Prostate gland (tissue), 2 donors: ENCODE data around the gene PCBP4. TPM values are rescaled to one million over a fixed set of nuclear protein-coding genes. Genes with fewer than 3 reads are reported as not detected.

Experiments
- DNase-seq: peaks from one replicate; pipeline ENCODE4 v3.0.0-alpha.2; 2019; ENCODE audit warnings: low spot score
- H3K27ac ChIP-seq, 2 donors: fragments of 200-600 bp; sonication (generic); 2 replicates each; pipeline ENCODE4 v1.5.1; 2017 to 2019
- H3K27me3 ChIP-seq: fragments of 200-600 bp; sonication (generic); replicated peaks from 2 replicates; pipeline ENCODE4 v1.5.1; 2019; ENCODE audit not compliant: insufficient read depth
- H3K36me3 ChIP-seq, 2 donors: fragments of 200-600 bp; sonication (generic); 1 replicate in 1 of 2; 2 replicates in 1 of 2; pipeline versions ENCODE4 v1.5.1 to v1.8.1; 2017 to 2019
- H3K4me1 ChIP-seq: fragments of 200-600 bp; sonication (generic); replicated peaks from 2 replicates; pipeline ENCODE4 v1.5.1; 2019
- H3K4me3 ChIP-seq, 2 donors: fragments of 200-600 bp; sonication (generic); 2 replicates each; pipeline ENCODE4 v1.5.1; 2017 to 2019
- H3K9me3 ChIP-seq: fragments of 200-600 bp; sonication (generic); 2 replicates; pipeline ENCODE4 v1.5.1; 2017
- CTCF ChIP-seq, 4 experiments: fragments of 200-600 bp in 2 of 4; fragments of 450-650 bp in 2 of 4; sonication (generic) in 2 of 4; IDR thresholded peaks; 1 replicate in 3 of 4; 2 replicates in 1 of 4; pipeline ENCODE4 v1.5.1; 2016 to 2019; ENCODE audit warnings: antibody characterized with exemption in 4 of 4, mild to moderate bottlenecking in 2 of 4, moderate library complexity in 2 of 4
- POLR2A ChIP-seq: fragments of 450-650 bp; IDR thresholded peaks from one replicate; pipeline ENCODE4 v1.6.1; 2016; ENCODE audit warnings: antibody characterized with exemption, mild to moderate bottlenecking
- POLR2AphosphoS5 ChIP-seq: sonication (generic); formaldehyde crosslinking; IDR thresholded peaks from one replicate; pipeline ENCODE4 v1.6.1; 2017; ENCODE audit warnings: antibody characterized with exemption
- WGBS: methylation state at CpG from one replicate; pipeline ENCODE4 v1.1.5; 2018; 5-methylcytosine and 5-hydroxymethylcytosine counted together
- intact Hi-C: fragments of 100-400 bp; cut with DNase I; formaldehyde crosslinking; loops from one replicate; pipeline ENCODE4 v1.14.2; 2022
- total RNA-seq, 2 donors: library from RNA; depleted of rRNA; stranded (reverse); fragments of >200 nt; gene quantifications; one replicate each; pipeline ENCODE4 v1.1.0, GENCODE V29; 2016

The PCBP4 gene
- total RNA-seq = 10 to 100 TPM; 74.0 to 74.1 TPM

DNA sequence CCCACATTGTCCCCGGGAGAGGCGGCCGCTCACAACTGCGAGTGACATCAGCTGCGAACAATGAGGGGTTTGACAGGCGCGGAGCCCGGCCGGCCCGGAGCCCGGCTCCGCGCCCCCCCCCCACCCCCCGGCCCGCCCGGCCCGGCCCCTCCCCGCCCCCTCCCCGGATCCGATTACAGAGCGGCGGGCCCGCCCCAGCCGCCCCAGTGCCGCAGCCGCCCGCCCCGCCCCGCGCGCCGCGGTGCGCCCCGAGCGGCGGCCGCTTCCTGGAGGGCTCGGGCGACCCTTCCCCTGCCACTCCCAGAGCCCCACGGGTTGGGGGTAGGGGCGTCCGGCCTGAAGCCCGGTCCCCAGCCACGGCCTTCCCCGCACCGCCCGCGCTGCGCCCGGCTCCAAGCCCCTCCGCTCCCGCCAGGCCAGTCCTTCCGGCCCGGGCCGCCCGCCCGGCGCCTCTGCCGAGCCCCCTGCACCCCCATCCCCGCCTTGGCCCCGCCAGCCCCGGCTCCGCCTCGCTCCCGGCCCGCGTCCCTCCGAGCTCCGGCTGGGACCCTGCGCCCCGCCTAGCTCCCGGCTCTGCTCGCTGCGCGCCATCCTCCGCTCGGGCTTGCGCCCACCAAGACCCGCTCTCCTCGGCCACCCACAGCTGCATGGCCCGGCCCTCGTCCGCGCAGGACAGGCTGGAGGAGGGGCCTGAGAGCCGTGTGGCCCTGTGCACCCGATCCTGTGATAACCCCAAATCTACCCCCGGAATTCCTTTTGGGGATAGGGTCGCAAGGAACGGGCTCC, at the start of gene PCBP4:
Gene PCBP4 (minus strand): TSS at position 71 of the 786 bp plus-strand sequence. CDS start 6,214 bp downstream, outside the sequence.
- TF ChIP-seq POLR2AphosphoS5 (no peak), POLR2A (peak; percentile 46)
- no peaks in the 10 kb centered on the region for H3K9me3 ChIP-seq
- intact Hi-C loops = no loop called here
- peaks cover 10% of the 10 kb centered on the region for H3K4me1 ChIP-seq
- WGBS = 0% methylated on average over 37 of the region's 90 CpGs
- H3K27ac ChIP-seq = peak within 1 kb of the TSS; percentile 84 to 93
- peak within 1 kb of the TSS; percentile 63 to 83 for H3K4me3 ChIP-seq
- H3K36me3 ChIP-seq = no peaks in the 10 kb centered on the region
- peak; percentile 69 for DNase-seq
- H3K27me3 ChIP-seq = no peaks in the 10 kb centered on the region

DNA sequence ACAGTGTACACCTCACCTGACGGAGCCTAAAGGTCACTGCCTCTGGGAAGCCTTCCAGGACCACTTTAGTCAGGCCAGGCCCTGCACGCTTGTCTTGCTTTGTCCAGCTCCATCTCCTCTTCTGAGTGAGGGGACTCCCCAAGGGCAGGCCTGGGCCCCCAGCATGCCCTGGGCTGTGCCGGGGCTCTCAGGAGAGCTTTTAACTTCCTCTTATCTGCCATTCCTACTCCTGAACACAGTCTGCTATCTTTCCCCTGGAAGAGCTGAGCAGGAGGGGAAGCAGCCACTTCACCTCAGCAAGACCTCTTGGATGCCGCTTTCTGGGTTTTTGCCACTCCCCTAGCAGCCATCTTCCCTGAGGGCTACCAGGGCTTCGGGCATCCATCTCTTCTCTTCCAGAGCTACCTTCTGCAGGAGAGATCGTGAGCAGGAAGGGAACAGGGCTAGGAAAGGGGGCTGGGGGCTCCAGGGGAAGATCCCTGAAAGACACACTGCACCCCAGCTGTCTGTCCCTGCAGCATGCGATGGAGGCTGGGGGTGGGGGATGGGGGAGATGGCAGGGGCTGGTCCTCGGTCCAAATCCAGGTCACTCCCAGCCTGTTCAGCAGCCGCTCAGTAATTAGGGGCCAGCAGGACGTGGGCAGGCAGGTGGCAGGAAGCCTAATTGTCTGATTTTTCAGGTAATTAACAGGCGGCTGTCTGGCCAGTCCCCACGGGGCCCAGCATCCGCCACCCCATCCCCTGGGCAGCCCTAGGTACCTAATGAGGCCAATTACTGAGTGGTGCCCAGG, 48.4 kb upstream of the PCBP4 start:
- H3K27me3 ChIP-seq = no peaks in the 10 kb centered on the region
- intact Hi-C loops = loop anchor here (5.0 kb wide), 1 partner anchor 37 kb away; no protein-coding TSS in a partner anchor
- no peak overlapping the region for H3K4me3 ChIP-seq
- H3K36me3 ChIP-seq = no peaks in the 10 kb centered on the region
- WGBS = 89% methylated on average over 13 of the region's 13 CpGs
- no peaks in the 10 kb centered on the region for H3K4me1 ChIP-seq
- TF ChIP-seq POLR2AphosphoS5 (no peak), POLR2A (no peak), CTCF (IDR thresholded peaks at IDR 0.05) (no peak)
- H3K9me3 ChIP-seq = no peaks in the 10 kb centered on the region
- H3K27ac ChIP-seq = no peak overlapping the region
- DNase-seq = no peak

DNA sequence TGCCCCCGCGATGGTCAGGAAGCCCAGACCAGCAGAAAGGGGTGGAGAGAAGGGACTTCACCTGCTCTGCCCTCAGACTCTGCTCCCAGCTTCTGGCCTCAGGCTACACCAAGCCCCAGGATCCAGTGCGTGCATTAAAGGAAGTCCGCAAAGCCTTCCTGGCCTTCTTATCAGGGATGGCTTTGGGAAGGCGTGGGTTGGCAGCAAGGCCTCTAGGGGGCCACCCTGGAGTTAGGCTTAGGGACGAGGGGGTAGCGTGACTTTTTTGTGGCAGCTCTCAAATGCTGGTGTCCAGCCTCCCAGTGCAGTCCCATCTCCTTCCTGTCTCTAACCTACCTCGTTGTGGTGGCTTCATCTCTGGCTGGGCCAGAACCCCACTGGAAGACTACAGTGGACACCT, 47.4 kb upstream of the PCBP4 start:
- no peaks in the 10 kb centered on the region for H3K9me3 ChIP-seq
- intact Hi-C loops = loop anchor here (5.0 kb wide), 1 partner anchor 38 kb away; no protein-coding TSS in a partner anchor
- no peaks in the 10 kb centered on the region for H3K27me3 ChIP-seq
- TF ChIP-seq POLR2AphosphoS5 (no peak), POLR2A (no peak), CTCF (IDR thresholded peaks at IDR 0.05) (no peak)
- no peak overlapping the region for H3K4me3 ChIP-seq
- no peak for DNase-seq
- no peak overlapping the region for H3K27ac ChIP-seq
- H3K36me3 ChIP-seq = no peaks in the 10 kb centered on the region
- no peaks in the 10 kb centered on the region for H3K4me1 ChIP-seq
- WGBS = 76% methylated on average over 8 of the region's 8 CpGs

DNA sequence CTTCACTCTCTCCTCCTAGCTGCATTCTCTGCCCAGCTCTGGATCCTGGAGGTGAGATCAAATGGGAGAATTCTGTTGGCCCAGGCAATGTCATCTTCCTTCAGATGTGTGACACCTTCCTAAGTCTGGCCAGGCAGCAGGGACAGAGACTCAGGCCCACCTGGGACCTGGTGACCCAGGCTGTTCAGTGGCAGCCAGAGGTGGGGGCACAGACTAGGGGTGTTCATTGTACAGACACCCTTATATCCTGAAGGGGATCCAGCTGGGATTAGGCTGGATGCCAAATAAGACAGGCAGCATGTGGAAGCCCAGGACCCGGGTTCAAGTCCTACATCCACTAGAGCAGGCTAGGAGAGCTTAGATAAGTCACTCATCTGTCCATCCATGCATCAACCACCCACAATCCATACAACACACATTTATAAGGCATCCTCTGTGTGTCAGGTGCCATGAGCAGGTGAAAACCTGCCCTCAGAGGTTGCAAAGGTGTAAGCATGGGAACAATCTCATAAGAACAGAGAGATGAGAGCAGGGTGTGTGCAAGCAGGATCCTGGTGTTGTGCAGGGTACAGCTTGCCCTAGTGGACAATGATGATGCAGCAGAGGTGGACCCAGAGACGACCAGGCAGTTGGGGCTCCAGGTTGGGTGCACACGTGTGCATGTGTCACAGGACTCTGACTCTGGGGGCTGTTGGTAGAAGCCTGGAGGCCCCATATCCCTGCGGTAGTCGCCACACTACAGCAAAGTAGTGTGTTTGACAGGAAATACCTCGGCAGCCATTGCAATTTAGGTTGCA, 46.7 kb upstream of the PCBP4 start:
- DNase-seq = no peak
- 83% methylated on average over 6 of the region's 6 CpGs for WGBS
- no peak for TF ChIP-seq POLR2A
- no peak for TF ChIP-seq CTCF (IDR thresholded peaks at IDR 0.05)
- TF ChIP-seq POLR2AphosphoS5 = no peak
- intact Hi-C loops = no loop called here
- Histone ChIP-seq H3K27me3 (no peaks in the 10 kb centered on the region), H3K9me3 (no peaks in the 10 kb centered on the region), H3K27ac (no peak overlapping the region), H3K36me3 (no peaks in the 10 kb centered on the region), H3K4me1 (no peaks in the 10 kb centered on the region), H3K4me3 (no peak overlapping the region)

DNA sequence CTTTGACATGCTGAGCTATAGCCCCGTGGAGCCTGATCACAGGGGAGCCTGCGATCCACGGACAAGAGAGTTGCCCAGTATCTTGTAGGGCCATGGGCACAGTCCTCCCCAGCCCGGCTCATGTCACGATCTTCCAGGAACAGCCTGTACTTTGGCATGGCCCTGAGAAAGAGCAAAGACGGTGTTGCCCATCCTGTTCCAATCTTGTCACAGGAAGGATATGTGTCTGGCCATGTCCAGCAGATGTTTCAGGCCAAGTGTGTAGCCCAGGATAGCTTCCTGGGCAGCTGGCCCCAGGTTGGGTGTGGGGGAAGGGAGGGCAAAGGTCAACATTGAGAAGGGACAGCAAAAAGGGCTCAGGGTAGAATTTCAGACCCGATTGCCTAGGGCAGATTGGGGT, 45.4 kb upstream of the PCBP4 start:
- intact Hi-C loops = no loop called here
- WGBS = 62% methylated on average over 7 of the region's 7 CpGs
- H3K4me1 ChIP-seq = no peaks in the 10 kb centered on the region

More for the DNA sequence above, 45.4 kb upstream of the PCBP4 start:
- Histone ChIP-seq H3K27ac (no peak overlapping the region), H3K9me3 (no peaks in the 10 kb centered on the region), H3K36me3 (no peaks in the 10 kb centered on the region), H3K4me3 (no peak overlapping the region), H3K27me3 (no peaks in the 10 kb centered on the region)
- TF ChIP-seq POLR2AphosphoS5 (peak; percentile 23), POLR2A (no peak)
- DNase-seq = no peak
